IPS-NIHi11 (cell line): Measurements from ENCODE around the gene REV3L.
"Not testable (repeated sequence)": the region's sequence is repeated elsewhere in the genome, so short reads cannot be mapped to it uniquely, and the experiment has no call there.

Experiments
- DNase-seq: peaks from one replicate; pipeline ENCODE4 v3.0.0; 2012; ENCODE audit warnings: mixed read lengths, low spot score

REV3L gene

DNA sequence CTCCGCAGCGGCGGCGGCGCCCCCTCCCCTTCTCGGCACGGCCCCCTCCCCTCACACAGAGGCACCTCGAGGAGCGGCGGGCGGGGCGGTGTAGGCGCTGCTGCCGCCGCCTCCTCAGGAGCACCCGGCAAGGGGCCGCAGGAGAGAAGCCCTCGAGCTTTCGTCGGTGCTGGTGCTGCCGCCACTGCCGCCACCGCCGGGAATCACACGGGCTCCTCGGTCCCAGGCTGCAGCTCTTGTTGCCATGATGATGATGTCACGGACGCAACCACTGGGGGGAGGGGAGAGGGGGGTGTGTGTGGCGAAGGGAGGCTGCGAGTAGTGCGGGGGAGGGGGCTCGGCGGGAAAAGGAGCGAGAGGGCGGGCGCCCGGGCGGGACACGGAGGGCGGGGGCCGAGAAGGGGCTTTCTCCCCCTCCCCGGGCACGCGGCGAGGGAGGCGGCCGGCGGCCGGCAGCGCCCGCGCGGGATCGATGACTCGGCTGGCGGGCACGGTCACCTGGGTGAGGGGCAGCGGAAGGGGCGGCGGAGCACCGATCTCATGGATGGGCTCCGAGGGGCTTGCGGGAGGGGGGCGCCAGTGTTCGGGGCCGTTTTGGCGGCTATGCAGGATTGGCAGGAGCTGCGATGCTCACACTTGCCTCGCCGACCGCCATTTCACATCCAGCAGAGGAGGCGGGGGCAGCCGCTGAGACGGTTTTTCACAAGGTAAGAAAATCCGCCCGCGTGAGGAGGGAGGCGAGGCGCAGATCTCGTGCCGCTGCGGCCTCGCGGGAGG, at the start of gene REV3L:
REV3L (minus strand) TSS at position 260 of the 777 bp plus-strand sequence. CDS start 330 bp downstream, outside the sequence.
- DNase-seq = peak; percentile 82

- no peak for DNase-seq
Observed at GRCh38 chr6:111531185-111531584, 48.2 kb upstream of the REV3L start.

- DNase-seq = no peak
Observed at GRCh38 chr6:111530667-111531066, 47.6 kb upstream of the REV3L start.

- no peak for DNase-seq
Observed at GRCh38 chr6:111530218-111530617, 47.2 kb upstream of the REV3L start.

GRCh38 chr6:111527367-111527766, 44.3 kb upstream of the REV3L start:
- DNase-seq = no peak

DNA sequence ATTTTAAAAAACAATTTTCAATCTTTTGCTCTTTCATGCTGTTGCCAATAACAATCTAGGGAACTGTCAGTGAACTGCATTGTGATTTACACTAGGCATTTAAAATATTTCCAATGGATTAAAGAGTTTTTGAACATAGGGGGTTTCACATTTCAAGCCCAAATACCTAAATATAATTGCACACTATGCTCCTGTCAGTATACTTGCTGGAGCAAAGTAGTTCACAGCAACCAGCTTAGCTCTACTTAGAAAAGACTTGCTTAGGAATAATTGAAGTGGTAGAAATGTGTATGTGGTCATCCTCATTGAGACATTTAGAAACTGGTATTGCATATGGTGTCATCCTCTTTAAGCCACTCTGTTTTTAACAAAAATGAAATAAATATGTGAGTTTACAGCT, 41.7 kb upstream of the REV3L start:
- DNase-seq = no peak

- no peak for DNase-seq
Observed at GRCh38 chr6:111524252-111524651, 41.2 kb upstream of the REV3L start.

GRCh38 chr6:111523484-111524167, 40.6 kb upstream of the REV3L start:
- DNase-seq = no peak

DNA sequence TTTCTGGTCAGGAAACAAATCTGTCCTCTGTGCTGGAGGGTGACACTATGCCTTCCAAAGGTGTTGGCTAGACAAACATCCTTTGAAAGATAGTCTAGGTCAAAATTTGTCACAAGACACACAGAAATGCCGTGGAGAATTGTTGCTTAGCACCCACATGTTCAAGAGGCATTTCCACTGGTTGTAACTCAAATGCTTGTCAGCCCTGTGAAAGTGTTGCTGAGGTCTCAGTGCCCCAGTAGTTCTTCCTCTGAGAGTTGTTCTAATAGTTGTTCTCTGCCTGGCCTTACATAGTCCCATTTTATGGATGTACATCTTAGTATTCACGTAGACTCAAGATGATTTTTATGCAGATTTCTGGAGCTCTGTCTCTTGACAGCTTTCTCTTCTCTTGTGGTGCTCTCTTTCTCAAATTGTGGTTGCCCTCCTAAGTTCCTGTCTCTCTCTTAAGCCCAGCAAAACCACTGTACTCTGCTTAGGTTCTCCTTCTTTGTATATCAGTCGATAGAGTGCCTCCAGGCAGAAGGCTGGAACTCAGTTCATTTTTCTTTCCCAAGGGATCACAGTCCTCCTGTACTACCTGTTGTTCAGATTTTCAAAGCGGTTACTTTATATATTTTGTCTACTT, 39.5 kb upstream of the REV3L start:
- DNase-seq = no peak

DNA sequence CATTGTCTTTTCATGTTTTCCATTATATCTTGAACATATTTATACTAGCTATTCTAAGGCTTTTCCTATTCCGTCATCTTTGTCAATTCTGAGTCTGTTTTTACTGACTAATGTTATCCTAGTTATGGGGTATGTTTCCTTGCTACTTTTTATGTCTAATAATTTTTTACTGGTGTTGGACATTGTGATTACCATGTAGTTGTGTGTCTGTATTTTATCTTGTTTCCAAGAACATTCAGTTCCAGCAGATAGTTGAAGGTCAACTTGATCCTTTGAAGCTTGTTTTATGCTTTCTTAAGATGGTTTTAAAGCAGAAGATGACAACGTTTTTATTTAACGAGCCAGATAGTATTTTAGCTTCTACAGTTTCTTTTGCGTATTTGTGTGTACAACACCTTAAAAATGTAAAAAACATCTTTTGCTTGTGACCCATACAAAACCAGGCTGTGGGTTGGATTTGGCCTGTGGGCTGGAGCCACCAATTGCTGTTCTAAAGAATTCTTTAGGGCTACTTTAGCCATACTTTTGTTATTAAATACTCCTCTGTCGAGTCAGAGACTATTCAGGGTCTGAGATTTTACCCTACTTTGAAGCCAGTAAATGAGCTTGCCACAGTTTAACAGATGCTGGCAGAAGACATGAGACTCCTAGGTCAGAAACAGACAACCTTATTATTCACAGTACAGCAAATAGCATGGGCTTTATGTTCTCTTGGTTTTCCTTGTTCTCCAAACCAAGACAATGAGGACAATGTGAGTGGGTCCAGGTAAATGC, 38.7 kb upstream of the REV3L start:
- DNase-seq = no peak

GRCh38 chr6:111520524-111520923, 37.5 kb upstream of the REV3L start:
- no peak for DNase-seq

- no peak for DNase-seq
Observed at GRCh38 chr6:111517965-111518364, 34.9 kb upstream of the REV3L start.

- DNase-seq = no peak
Observed at GRCh38 chr6:111515259-111515658, 32.2 kb upstream of the REV3L start.

DNA sequence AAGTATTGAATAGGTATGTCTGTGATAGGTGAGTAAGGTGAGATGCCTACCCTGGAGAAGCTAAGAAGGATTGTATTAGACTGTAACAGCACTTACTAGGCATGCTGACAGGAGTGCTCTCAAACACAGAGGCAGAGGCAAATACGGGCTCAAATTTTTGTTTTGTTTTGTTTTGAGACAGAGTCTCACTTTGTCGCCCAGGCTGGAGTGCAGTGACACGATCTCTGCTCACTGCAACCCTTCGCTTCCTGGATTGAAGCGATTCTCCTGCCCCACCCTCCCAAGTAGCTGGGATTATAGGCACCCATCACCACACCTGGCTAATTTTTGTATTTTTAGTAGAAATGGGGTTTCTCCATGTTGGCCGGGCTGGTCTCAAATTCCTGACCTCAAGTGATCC, 31.5 kb upstream of the REV3L start:
- DNase-seq = not testable (repeated sequence)

DNA sequence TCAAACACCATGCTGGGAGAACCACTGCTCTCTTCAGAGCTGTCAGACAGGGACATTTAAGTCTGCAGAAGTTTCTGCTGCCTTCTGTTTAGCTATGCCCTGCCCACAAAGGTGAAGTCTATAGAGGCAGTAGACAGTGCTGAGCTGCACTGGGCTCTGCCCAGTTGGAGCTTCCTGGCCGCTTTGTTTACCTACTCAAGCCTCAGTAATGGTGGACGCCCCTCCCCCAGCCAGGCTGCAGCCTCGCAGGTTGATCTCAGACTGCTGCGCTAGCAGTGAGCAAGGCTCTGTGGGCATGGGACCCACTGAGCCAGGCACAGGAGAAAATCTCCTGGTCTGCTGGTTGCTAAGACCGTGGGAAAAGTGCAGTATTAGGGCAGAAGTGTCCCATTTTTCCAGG, 24.2 kb upstream of the REV3L start:
- not testable (repeated sequence) for DNase-seq

GRCh38 chr6:111505498-111505897, 22.5 kb upstream of the REV3L start:
- not testable (repeated sequence) for DNase-seq

DNA sequence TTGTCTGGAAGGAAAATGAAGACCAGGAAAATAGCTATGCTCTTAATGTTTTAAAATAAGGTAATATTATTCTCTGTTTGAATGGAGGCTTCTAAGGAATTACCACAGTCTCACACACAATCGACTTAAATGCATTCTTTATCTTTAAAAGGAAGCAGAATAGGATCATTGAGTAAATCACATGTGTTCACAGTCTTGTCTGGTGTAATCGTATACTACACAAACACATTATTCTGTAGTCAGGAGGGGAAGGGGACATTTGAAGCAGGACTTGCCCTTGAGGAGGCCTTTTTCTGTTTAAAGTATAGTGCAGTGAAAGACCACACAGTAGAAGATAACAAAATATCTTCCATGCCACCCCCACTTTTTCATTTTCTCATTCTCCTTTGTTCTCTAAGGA, 20.6 kb upstream of the REV3L start:
- no peak for DNase-seq

DNA sequence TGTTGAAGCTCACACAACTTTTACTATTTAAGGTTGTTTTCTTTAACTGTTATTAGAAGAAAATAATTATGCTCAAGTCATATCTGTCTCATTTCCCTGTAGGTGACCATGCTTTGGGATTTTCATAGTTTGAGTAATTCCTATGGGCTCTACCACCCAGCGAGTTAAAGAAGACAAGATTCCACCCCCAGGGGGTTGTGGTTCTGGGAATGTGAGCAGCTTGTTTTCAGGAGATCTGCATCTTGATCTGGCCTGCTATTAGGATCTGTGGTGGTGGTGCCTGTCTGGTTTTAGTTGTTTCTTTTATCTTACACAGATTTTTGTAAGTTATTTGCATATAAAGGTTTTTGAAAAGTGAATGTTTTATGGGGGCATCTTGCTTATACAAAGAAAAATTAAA, 20.2 kb upstream of the REV3L start:
- peak; percentile 27 for DNase-seq

GRCh38 chr6:111502154-111502553, 19.1 kb upstream of the REV3L start:
- DNase-seq = no peak

GRCh38 chr6:111499269-111499793, 16.3 kb upstream of the REV3L start:
- no peak for DNase-seq

DNA sequence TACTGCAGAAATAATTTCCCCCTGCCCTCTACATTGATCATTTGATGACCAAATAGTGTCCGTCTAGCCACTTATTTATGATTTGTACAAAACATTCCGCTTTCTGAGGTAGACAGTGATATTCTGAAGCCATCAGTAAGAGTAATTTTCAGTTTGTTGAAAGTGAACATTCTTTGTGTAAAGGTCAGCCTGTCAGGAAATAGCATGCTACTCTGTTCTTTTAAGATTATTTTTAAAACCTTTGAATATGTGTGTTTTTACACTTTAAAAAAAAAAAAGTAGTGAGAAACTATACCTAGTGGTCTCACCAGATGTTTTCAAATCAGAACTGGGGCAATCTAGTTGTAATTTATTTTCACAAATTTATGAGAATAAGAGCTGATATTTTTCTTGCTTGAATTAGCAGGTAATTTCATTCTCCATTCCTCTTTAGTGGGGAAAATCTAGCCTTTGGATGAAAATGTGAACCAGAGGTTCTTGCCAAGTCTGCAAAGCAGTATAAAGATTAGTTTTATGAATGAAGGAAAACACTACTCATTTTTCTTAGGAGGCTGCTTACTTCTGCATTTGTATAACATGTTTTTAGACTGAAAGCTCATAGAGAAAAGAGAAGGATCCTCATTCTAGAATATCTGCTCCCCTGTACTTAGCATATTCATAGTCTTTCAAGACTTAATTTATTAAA, 12.1 kb upstream of the REV3L start:
- no peak for DNase-seq
